Uterus (tissue), 2 donors: ENCODE data around the gene GFER.
"Not testable (repeated sequence)": the region's sequence is repeated elsewhere in the genome, so short reads cannot be mapped to it uniquely, and the experiment has no call there.

Source experiments
- CTCF ChIP-seq, 4 experiments: fragments of 200-600 bp in 2 of 4; fragments of 450-650 bp in 2 of 4; sonication (generic) in 2 of 4; IDR thresholded peaks; one replicate each; pipeline ENCODE4 v1.5.1; 2016 to 2019; ENCODE audit warnings: antibody characterized with exemption in 4 of 4, mild to moderate bottlenecking in 2 of 4, moderate library complexity in 1 of 4
- POLR2A ChIP-seq, 2 donors: fragments of 450-650 bp; IDR thresholded peaks; one replicate each; pipeline ENCODE4 v1.6.1; 2016; ENCODE audit warnings: antibody characterized with exemption in 2 of 2, mild to moderate bottlenecking in 1 of 2, moderate library complexity in 1 of 2

GRCh38 chr16:1939833-1940232 lies 44.2 kb upstream of the GFER start:
- not testable (repeated sequence) for TF ChIP-seq POLR2A, CTCF (IDR thresholded peaks at IDR 0.05)
